Endodermal cell (in vitro differentiated cells): ENCODE results near the gene GLT8D2. TPM values are rescaled to one million over a fixed set of nuclear protein-coding genes. Genes with fewer than 3 reads are reported as not detected.

Experiments
- DNase-seq: peaks from one replicate; pipeline ENCODE4 v3.0.0-alpha.2; 2017
- H3K27ac ChIP-seq: 2 replicates; pipeline ENCODE4 v1.5.1; 2013; ENCODE audit warnings: mild to moderate bottlenecking, low read depth, low read length, moderate library complexity
- H3K27me3 ChIP-seq: 2 replicates; pipeline ENCODE4 v1.6.1; 2013; ENCODE audit warnings: mild to moderate bottlenecking, low read length, moderate library complexity; ENCODE audit not compliant: insufficient read depth, control insufficient read depth, poor library complexity, severe bottlenecking
- H3K36me3 ChIP-seq: 2 replicates; pipeline ENCODE4 v1.7.0; 2013; ENCODE audit warnings: mild to moderate bottlenecking, low read length, moderate library complexity; ENCODE audit not compliant: control insufficient read depth, insufficient read depth
- H3K4me1 ChIP-seq: one replicate; pipeline ENCODE4 v1.7.0; 2013; ENCODE audit warnings: low read length; ENCODE audit not compliant: control insufficient read depth, insufficient read depth
- H3K4me3 ChIP-seq: 2 replicates; pipeline ENCODE4 v1.5.1; 2013; ENCODE audit warnings: mild to moderate bottlenecking, low read length, moderate library complexity
- H3K9ac ChIP-seq: 2 replicates; pipeline ENCODE4 v1.6.1; 2013; ENCODE audit warnings: mild to moderate bottlenecking, low read length, moderate library complexity; ENCODE audit not compliant: poor library complexity, severe bottlenecking; ENCODE audit errors: extremely low read depth
- H3K9me3 ChIP-seq: 2 replicates; pipeline ENCODE4 v1.6.1; 2013; ENCODE audit warnings: mild to moderate bottlenecking, low read length, moderate library complexity; ENCODE audit not compliant: control insufficient read depth
- H3K27ac Mint-ChIP-seq: 2 replicates; pipeline ENCODE4 v1.8.0; 2020; ENCODE audit warnings: mixed read lengths
- H3K27me3 Mint-ChIP-seq: 2 replicates; pipeline ENCODE4 v1.8.0; 2021; ENCODE audit warnings: mild to moderate bottlenecking, mixed read lengths; ENCODE audit not compliant: insufficient read depth
- H3K36me3 Mint-ChIP-seq: 2 replicates; pipeline ENCODE4 v1.8.0; 2020; ENCODE audit warnings: low read depth, mixed read lengths
- H3K4me1 Mint-ChIP-seq: 2 replicates; pipeline ENCODE4 v1.8.0; 2020; ENCODE audit warnings: mixed read lengths
- H3K4me3 Mint-ChIP-seq: 2 replicates; pipeline ENCODE4 v1.8.0; 2020; ENCODE audit warnings: mild to moderate bottlenecking, moderate library complexity, mixed read lengths
- H3K9me3 Mint-ChIP-seq: 2 replicates; pipeline ENCODE4 v1.8.0; 2020; ENCODE audit warnings: mild to moderate bottlenecking, mixed read lengths
- CTCF ChIP-seq: fragments of 200-600 bp; sonication (generic); conservative IDR thresholded peaks from 2 replicates; pipeline ENCODE4 v1.5.0; 2021; ENCODE audit warnings: antibody characterized with exemption, mild to moderate bottlenecking
- WGBS, 2 experiments: methylation state at CpG; one replicate each; pipeline versions ENCODE4 v1.1.5 to v1.1.7; 2013; ENCODE audit warnings: missing lambda C conversion rate in 2 of 2, mixed read lengths in 1 of 2; ENCODE audit not compliant: insufficient coverage in 1 of 2, insufficient read length in 1 of 2; 5-methylcytosine and 5-hydroxymethylcytosine counted together
- total RNA-seq, 2 donors: library from RNA; stranded (reverse); fragmentation: NEBNext Ultra II Directional in 1 of 2; extraction: Animal tissue kit (Norgen Biotek cat#: 25700) in 1 of 2; gene quantifications; 2 replicates in 1 of 2; 3 replicates in 1 of 2; pipeline ENCODE4 v1.2.1, GENCODE V29; 2021

GLT8D2 gene
- total RNA-seq, 2 donors from 2014 or later = 0.69 to 1.3 TPM

- TF ChIP-seq CTCF = no peak
- no peak overlapping the region for H3K9ac ChIP-seq
- no peaks in the 10 kb centered on the region for H3K36me3 ChIP-seq
- Mint-ChIP-seq H3K27me3 (peaks cover under 1% of the 10 kb centered on the region), H3K27ac (no peak overlapping the region), H3K4me3 (no peak overlapping the region), H3K9me3 (peaks cover 14% of the 10 kb centered on the region), H3K4me1 (no peaks in the 10 kb centered on the region), H3K36me3 (no peaks in the 10 kb centered on the region)
- H3K27me3 ChIP-seq = no peaks in the 10 kb centered on the region
- WGBS, 2 experiments = 78 to 88% methylated on average over 2 to 5 of the region's 5 CpGs
- H3K4me3 ChIP-seq = no peak overlapping the region
- H3K9me3 ChIP-seq = peaks cover 12% of the 10 kb centered on the region
- no peak overlapping the region for H3K27ac ChIP-seq
- no peaks in the 10 kb centered on the region for H3K4me1 ChIP-seq
- DNase-seq = no peak
Observed at GRCh38 chr12:104026841-104027599, 23.0 kb downstream of the GLT8D2 start.

GRCh38 chr12:104025771-104026170, 24.2 kb downstream of the GLT8D2 start:
- DNase-seq = no peak
- H3K9ac ChIP-seq = no peak overlapping the region
- H3K4me3 ChIP-seq = no peak overlapping the region
- H3K27me3 Mint-ChIP-seq = peaks cover 6% of the 10 kb centered on the region
- H3K9me3 ChIP-seq = peaks cover 12% of the 10 kb centered on the region
- H3K4me1 ChIP-seq = no peaks in the 10 kb centered on the region
- 92% methylated on average over 2 of the region's 2 CpGs for WGBS, 2 experiments
- no peak overlapping the region for H3K27ac ChIP-seq
- H3K9me3 Mint-ChIP-seq = peaks cover 14% of the 10 kb centered on the region
- no peak for TF ChIP-seq CTCF
- no peaks in the 10 kb centered on the region for H3K36me3 ChIP-seq
- no peak overlapping the region for H3K4me3 Mint-ChIP-seq
- H3K27me3 ChIP-seq = no peaks in the 10 kb centered on the region
- no peak overlapping the region for H3K27ac Mint-ChIP-seq
- no peaks in the 10 kb centered on the region for H3K36me3 Mint-ChIP-seq
- no peaks in the 10 kb centered on the region for H3K4me1 Mint-ChIP-seq

GRCh38 chr12:104024348-104024747, 25.6 kb downstream of the GLT8D2 start:
- Histone ChIP-seq H3K9me3 (peaks cover 12% of the 10 kb centered on the region), H3K36me3 (no peaks in the 10 kb centered on the region)

More at GRCh38 chr12:104024348-104024747, 25.6 kb downstream of the GLT8D2 start:
- Histone ChIP-seq H3K27me3 (no peaks in the 10 kb centered on the region), H3K4me1 (no peaks in the 10 kb centered on the region), H3K9ac (no peak overlapping the region), H3K4me3 (no peak overlapping the region), H3K27ac (no peak overlapping the region)
- H3K27ac Mint-ChIP-seq = no peak overlapping the region
- DNase-seq = no peak
- H3K4me1 Mint-ChIP-seq = no peaks in the 10 kb centered on the region
- H3K36me3 Mint-ChIP-seq = no peaks in the 10 kb centered on the region
- no peak overlapping the region for H3K4me3 Mint-ChIP-seq
- H3K27me3 Mint-ChIP-seq = peaks cover 18% of the 10 kb centered on the region
- TF ChIP-seq CTCF = no peak
- peaks cover 14% of the 10 kb centered on the region for H3K9me3 Mint-ChIP-seq
- WGBS, 2 experiments = 87 to 96% methylated on average over 5 to 6 of the region's 6 CpGs
